ENCODE measurements around the gene SLC10A4.

SLC10A4 gene

GRCh38 chr4:48489683-48490011 is 6.5 kb downstream of the SLC10A4 start:
- DNase-seq (ENCODE audit: low read depth), result no peak

DNA sequence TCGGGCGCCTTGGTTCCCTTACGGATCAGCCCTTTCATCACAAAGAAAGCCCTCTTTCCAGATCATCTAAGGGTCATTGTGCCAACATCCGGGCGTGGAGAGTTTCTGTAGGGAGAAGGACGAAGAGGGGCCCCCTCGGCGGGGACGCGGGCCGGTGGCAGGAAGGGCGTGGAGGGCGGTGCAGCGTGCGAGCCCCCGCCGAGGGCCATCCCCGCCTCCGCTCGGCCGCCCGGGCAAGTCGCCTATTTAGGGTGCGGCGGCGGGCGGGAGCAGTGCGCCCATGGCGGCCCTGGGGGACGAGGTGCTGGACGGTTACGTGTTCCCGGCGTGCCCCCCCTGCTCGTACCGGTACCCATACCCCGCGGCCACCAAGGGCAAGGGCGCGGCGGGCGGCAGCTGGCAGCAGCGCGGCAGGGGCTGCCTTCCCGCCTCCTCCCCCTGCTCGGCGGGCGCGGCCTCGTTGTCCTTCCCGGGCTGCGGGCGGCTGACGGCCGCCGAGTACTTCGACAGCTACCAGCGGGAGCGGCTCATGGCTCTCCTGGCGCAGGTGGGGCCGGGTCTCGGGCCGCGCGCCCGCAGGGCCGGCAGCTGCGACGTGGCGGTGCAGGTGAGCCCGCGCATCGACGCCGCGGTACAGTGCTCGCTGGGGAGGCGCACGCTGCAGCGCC is 7.0 kb downstream of the SLC10A4 start, which contains the start of gene ZAR1:
TSS of gene ZAR1 (plus strand) at position 241 of the 668 bp plus-strand sequence. CDS start at position 281, 40 bp downstream.
- no peak for DNase-seq (ENCODE audit: low read depth)

DNA sequence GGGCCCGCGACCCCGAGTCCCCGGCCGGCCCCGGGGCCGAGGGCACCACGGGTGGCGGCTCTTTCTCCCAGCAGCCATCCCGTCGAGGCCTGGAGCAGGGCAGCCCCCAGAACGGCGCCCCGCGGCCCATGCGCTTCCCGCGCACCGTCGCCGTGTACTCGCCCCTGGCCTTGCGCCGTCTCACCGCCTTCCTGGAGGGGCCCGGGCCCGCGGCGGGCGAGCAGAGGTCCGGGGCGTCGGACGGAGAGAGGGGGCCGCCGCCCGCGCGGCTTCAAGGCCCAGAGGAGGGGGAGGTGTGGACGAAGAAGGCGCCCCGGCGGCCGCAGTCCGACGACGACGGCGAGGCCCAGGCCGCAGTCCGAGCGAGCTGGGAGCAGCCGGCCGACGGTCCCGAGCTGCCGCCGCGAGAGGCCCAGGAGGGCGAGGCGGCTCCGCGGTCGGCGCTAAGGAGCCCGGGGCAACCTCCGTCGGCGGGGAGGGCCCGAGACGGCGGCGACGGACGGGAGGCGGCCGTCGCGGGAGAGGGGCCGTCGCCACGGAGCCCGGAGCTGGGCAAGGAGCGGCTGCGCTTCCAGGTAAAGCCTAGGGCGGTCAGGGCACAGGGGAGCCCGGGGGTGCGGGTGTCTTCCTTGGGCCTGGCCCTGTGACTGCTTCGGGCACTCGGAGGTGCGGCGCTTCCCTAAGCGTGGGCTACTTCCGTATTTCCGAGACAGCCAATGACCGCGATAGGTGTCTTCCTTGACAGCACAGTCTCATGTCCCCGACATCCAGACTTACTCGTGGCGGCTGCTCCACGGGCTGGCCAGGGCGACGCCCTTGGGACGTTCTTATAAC is 7.8 kb downstream of the SLC10A4 start:
- no peak for DNase-seq (ENCODE audit: low read depth)

DNA sequence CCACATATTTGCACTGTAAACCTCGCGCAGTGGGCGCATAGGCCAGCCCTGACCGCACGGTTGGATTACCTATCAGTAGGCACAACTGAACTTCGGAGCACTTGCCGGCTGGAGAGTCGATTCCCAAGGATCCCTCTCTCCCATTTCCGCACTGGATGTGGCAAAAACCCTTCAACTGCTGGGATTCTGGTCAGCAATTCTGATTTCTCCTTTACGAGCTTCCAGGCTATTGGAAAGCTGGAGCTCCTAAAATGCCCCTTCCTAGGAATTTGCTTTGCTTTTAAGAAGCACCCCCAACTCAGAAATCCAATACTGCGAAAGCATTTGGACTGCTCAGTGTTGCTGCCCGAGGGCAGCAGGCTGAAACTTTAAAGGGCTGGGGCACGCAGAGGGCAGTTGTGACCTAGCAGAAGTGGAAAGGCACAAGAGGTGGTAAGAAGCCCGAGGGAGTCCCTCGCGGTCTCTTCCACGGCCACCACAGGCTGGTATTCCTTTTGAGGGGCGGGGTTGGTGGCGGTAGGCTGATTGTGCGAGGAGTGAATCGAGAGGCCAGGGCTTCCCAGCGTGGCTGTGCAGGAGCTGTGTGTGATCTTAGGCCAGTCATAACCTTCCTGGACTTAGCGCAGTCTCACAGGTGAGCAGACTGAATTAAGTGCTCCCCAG is 8.5 kb downstream of the SLC10A4 start:
- no peak for DNase-seq (ENCODE audit: low read depth)

GRCh38 chr4:48493452-48494100 is 10.4 kb downstream of the SLC10A4 start:
- no peak for DNase-seq (ENCODE audit: low read depth)

- no peak for DNase-seq (ENCODE audit: low read depth)
These were observed 12.8 kb downstream of the SLC10A4 start for GRCh38 chr4:48495941-48496340.

- DNase-seq (ENCODE audit: low read depth), result no peak
These were observed 15.8 kb downstream of the SLC10A4 start for GRCh38 chr4:48498895-48499294.

- no peak for DNase-seq (ENCODE audit: low read depth)
These were observed 16.5 kb downstream of the SLC10A4 start for GRCh38 chr4:48499551-48500066.

DNA sequence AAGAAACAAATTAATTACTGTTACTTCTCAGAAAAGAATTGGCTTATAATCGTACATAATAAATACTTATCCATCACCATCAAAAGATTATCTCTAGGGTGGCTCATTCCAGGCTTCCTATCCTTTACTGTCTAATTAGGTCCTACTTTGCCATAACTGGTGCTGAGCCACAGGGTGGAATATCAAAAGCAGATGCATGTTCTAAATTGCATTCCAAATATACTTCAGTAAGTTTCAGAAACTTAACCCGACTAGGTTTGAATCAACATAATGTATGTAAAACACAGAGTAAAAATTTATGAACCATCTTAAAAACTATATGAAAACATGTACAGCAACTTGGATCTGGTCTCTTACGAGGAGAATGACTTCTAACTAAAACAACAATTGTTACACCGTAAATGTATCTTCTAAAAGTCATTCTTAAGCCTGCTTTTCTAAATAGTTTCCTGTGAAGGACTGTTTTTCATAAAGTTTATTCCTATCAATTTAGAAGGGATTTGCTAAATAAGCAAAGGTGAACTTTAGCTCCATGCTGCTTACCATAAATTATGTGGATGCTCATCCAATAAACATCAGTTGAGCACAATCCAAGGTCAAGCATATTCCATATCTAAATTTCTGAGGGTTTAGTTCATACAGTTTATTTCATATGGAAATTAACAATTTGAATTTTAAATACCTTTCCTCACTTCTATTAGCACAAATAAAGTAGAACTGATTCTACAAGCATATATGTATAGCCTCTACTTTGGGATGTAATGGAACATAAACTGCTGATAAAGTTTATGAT is 20.3 kb downstream of the SLC10A4 start:
- DNase-seq (ENCODE audit: low read depth), result peak; percentile 15

DNA sequence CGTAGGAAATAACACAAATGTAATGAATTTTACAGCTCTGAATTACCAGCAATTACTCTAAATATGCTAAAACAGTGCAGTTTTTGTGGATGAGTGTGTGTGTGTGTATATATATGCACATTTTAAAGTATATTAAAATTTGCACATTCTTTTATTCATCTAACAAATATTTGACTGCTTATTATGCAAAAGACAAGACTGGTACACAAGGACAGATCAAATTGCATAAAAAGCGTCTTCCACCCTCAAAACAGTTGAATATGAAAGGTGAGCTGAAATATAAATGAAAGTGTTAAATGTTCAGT is 20.8 kb downstream of the SLC10A4 start:
- DNase-seq (ENCODE audit: low read depth), result no peak

- DNase-seq (ENCODE audit: low read depth), result no peak
These were observed 21.2 kb downstream of the SLC10A4 start for GRCh38 chr4:48504352-48504751.

- no peak for DNase-seq (ENCODE audit: low read depth)
These were observed 23.6 kb downstream of the SLC10A4 start for GRCh38 chr4:48506716-48507115.

DNA sequence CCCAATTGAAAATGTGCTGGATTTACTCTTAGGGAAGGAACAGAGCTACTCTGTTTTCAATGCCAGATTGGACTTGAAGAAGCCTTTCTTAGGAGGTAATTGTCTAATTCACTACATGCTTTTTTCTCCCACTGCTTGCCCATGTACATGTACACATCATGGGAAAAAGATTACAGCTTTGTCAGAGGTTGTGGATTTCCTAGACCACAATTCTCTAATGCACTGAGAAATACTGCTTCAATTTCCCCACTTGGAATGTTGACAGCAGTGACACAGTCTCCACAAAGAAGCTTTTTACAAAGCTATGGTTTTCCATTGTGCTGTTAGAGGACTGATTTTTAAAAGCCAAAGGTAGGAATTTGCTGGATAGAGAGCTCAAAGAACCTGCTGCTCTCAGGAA is 26.4 kb downstream of the SLC10A4 start:
- no peak for DNase-seq (ENCODE audit: low read depth)

GRCh38 chr4:48518143-48518542 is 35.0 kb downstream of the SLC10A4 start:
- DNase-seq (ENCODE audit: low read depth), result no peak

DNA sequence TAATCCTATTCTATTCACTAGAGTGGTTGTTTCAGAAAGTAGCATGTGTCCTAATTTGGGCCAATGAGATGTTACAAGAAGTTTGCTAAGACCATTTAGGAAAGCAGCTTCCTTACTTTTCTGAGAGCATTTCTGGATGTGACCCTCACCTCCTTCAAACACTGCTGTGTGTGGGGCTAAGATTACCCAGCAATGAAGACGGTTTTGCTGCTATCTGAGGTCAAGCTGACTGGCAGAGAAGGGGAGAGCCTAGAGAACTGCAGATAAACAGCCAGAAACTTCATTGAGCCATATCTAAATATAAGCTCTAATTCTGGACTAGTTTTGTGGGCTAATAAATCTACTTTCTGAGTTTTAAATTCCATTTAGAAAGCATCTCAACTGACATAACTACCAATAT is 43.3 kb downstream of the SLC10A4 start:
- DNase-seq (ENCODE audit: low read depth), result no peak

DNA sequence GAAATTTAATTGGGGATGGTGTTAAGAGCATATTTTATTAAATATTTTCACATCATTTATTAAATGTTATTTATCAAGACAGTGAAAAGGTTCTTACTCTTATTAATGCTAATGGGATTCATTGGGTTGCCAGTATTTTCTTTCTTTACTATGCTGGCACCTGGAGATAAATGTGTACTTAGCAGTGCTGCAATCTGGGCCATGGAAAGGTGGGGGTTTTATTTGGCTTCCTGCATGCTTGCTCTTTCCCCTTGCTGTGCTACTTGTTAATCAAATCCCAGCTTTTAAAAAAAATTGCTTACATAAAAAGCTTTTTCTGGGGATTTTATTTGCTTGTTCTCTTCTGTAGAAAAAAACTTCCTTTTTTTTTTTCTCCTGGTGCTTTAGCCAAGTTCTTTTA is 55.2 kb downstream of the SLC10A4 start:
- DNase-seq (ENCODE audit: low read depth), result no peak
